GM19397 (cell line): ENCODE results near the gene PDCD1.
"Not testable (repeated sequence)": the region's sequence is repeated elsewhere in the genome, so short reads cannot be mapped to it uniquely, and the experiment has no call there.

Source experiments
- ATAC-seq: cut with Tn5 transposase; IDR thresholded peaks from one replicate; pipeline ENCODE4 v1.9.1; 2021; ENCODE audit warnings: mild to moderate bottlenecking, moderate library complexity; ENCODE audit not compliant: unreplicated experiment

PDCD1 gene

GRCh38 chr2:241835611-241836010, 23.1 kb downstream of the PDCD1 start:
- ATAC-seq = no peak

DNA sequence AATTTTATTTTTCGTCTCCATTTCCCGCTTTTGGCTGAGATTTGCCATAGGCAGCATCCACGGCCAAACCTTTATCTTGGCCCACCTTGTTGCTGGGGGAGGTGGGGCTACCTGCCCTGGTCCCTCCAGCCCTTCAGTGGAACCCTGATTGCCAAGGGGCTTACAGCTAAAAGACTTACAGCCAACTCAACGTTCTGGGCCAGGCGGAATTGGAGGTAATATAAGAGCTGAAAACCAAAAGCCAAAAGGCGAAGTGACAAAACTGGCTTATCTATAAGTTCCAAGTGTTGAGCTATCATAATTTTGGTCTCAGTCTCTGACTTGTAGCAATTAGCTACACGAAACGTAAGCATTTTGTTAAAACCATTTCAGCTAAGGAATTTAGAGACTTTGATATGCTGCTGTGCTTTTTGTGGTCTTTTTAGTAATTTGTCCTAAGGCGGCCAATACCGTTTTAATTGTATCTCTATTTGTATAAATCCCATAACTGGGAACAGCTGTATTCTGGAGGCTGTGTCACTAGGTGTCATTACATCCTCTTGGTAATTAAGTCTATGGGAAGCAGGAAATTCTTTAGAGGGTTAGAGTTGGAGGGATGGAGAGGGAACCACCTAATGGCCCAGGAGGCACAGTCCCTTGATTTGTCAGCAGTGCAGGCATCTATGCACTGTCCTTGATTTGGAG, 24.0 kb downstream of the PDCD1 start:
- no peak for ATAC-seq

DNA sequence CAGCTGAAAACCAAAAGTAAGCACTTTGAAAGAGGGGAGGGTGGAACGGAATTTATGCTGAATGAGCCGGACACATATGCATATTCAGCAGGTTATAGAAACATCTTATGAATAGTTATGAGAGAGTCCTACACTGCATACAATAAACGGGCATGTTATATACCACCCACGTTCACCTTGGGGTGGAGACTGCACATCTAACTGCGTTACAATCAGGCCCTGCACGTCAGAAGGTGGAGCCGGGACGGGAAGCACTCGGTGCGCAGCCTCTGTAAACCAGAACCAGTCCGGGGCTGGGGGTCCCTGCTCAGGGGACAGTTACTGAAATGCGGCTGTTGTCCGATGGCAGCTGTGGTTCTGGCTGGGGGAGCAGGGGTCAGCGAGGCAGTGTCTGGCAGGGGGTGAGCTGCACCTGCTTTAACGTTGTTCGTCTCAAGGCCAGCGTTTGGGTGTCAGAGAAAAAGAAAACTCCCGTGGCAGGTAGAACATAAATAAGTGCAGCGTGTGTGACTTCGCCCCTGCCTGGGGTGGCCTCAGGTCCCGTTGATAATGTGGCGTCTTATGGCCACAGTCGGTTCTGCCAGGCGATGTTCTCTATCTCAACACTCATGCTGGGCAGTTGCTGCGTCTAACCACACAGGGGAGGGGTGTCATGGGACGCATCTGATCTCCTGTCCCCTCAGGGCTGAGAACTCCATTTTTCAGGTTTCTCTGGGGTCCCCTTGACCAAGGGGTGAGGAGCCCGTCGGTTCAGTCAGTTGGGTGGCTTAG, 24.8 kb downstream of the PDCD1 start:
- not testable (repeated sequence) for ATAC-seq

DNA sequence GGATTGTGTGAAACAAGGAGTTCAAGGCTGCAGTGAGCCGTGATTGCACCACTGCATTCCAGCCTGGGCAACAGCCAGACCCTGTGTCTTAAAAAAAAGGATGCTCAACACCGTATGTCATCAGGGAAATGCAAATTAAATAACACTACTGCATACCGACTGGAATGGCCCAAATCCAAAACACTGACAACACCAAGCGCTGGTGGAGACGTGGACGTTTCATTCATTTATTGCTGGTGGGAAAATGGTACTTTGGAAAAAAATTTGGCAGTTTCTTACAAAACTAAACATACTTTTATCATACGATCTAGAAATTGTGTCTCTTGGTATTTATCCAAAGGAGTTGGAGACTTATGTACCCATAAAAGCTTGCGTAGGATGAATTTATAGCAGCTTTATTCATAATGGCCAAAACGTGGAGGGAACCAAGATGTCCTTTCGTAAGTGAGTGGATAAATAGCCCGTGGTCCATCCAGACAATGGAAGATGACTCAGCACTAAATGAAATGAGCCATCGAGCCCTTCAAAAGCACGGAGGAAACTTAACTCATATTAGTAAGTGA, 25.5 kb downstream of the PDCD1 start:
- no peak for ATAC-seq

DNA sequence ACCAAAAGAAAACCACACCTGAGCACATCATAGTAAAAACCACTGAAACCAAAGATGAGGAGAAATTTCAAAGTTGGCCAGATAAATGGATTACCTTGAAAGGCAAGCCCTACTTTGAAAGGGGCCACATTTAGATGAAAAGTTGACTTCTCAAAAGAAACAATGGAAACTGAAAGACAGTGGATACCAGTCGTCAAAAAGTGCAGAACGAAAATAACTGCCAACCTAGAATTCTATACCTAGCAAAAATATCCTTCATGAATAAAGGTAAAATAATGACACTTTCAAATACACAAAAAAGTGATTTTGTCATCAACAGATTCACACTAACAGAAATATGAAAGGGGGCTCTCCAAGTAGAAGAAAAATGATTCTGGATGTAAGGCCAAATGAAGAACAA, 31.3 kb downstream of the PDCD1 start:
- ATAC-seq = no peak

DNA sequence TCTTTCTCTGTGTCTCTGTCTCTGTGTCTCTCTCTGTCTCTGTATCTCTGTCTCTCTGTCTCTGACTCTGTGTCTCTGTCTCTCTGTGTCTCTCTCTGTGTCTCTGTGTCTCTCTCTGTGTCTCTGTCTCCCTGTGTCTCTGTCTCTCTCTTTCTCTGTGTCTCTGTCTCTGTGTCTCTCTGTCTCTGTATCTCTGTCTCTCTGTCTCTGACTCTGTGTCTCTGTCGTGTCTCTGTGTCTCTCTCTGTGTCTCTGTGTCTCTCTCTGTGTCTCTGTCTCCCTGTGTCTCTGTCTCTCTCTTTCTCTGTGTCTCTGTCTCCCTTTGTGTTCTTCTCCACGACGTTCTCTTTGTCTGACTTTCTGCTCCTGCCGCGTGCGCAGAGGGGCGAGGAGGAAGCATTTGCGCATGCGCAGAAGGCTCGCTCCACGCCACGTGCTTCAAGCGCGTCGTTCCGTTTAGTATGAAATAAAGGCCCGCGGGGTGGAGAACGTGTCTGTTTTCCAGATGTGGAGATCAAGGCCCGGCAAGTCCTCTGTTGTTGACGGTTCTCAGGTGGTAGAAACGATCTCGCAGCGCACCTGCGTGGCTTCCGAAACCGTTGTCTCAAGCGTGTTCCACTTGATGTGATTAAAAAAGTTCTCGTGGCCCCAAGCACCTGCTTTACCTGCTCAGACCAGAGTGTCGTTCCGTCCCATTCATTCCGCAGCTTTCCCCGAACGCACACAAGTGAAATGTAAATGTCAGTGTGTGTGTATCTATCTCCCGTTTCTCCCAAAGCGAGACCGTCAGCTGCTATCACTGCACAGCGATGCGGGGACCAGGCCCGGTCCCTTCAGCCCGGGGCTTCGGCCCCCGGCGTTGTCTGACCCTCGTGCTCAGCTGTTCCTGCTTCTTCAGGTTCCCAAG, 34.9 kb downstream of the PDCD1 start:
- ATAC-seq = not testable (repeated sequence)

DNA sequence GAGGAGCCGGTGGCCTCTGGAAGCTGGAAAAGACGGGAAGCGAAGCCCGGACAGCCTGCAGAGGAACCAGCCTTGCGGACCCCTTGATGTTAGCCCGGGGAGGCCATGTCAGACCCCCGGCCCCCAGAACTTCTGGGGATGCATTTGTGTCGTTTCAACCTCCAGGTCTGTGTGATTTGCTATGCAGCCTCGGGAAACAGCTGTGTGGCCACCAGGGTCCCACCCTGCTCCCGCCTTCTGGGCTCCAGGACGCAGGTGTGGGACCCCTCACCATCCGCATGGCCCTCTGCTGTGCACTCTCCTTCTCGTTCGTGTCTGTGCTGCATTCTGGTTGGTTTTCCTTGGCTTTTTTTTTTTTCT, 36.5 kb downstream of the PDCD1 start:
- ATAC-seq = no peak

GRCh38 chr2:241821460-241822263, 37.0 kb downstream of the PDCD1 start:
- ATAC-seq = no peak

GRCh38 chr2:241820625-241821384, 37.9 kb downstream of the PDCD1 start:
- no peak for ATAC-seq

DNA sequence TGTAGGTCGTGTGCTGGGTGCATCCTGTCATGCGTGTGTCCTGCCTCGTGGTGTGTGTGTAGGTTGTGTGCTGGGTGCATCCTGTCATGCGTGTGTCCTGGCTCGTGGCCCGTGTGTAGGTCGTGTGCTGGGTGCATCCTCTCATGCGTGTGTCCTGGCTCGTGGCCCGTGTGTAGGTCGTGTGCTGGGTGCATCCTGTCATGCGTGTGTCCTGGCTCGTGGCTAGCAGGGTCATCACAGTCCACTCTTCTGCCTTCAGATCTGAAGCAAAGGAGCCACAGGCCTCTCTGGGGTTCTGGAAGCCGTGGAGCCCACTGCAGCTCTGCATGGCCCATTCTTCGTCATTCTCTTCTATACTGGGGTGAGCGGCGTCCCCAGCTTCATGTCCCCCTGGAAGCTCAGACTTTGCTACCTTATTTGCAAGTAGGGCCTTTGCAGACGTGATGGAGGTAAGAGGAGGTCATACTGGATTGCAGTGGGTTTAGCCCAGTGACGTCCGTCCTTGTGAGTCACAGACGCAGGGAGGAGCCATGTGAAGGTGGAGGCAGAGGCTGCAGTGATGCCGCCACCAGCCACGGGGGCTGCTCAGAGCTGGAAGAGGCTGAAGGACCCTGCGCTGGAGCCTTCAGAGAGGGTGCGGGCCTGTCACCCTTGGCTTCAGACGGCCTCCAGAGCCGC, 38.6 kb downstream of the PDCD1 start:
- ATAC-seq = not testable (repeated sequence)

DNA sequence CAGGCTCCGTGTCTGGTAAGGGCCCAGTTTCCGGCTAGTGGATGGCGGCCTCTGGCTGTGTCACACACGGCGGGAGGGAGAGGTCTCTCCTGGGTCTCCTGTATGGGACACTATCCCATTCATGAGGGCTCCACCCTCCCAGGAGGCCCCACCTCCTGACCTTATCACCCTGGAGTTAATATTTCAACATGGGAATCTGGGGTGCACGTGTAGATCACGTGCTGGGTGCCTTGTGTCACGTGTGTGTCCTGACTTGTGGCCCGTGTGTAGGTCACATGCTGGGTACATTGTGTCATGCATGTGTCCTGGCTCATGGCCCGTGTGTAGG, 39.8 kb downstream of the PDCD1 start:
- no peak for ATAC-seq

DNA sequence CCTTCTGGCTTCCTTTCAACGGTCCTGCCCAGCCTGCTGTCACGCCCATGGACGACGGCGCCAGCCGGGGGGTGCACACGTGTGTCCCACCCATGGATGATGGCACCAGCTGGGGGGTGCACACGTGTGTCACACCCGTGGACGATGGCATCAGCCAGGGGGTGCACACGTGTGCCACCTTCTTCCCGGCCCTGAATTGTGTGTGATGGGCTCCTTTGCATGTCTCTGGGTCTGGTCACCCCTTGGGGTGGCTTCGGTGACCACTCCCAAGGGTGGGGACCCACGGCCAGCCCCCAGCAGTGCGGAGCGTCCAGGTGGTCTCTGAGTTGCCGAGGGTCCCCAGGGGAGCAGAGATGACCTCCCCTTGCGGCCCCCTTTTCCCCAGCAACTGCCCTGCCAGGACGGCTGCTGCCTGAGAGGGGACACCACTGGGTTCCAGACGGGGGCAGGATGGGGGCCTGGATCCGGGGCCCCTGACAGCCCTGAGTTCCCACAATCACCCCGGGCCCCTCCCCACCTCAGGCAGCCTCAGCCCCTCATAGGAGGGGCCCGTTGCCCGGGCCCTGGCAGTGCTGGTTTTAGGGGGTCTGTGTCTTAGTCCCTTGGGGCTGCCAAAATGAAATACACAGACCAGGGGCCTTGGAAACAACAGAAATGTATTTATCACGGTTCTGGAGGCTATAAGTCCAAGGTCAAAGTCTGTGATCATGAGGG, 40.3 kb downstream of the PDCD1 start:
- no peak for ATAC-seq

DNA sequence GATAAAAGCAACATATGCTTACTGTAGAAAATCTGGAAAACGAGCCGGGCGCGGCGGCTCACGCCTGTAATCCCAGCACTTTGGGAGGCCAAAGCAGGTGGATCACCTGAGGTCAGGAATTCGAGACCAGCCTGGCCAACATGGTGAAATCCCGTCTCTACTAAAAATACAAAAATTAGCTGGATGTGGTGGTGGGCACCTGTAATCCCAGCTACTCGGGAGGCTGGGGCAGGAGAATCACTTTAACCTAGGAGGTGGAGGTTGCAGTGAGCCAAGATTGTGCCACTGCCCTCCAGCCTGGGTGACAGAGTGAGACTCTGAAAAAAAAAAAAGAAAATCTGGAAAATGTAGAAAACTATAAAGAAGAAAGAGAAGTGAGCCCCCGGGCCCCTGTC, 40.9 kb downstream of the PDCD1 start:
- not testable (repeated sequence) for ATAC-seq

- no peak for ATAC-seq
These were observed 41.4 kb downstream of the PDCD1 start for GRCh38 chr2:241817126-241817820.

DNA sequence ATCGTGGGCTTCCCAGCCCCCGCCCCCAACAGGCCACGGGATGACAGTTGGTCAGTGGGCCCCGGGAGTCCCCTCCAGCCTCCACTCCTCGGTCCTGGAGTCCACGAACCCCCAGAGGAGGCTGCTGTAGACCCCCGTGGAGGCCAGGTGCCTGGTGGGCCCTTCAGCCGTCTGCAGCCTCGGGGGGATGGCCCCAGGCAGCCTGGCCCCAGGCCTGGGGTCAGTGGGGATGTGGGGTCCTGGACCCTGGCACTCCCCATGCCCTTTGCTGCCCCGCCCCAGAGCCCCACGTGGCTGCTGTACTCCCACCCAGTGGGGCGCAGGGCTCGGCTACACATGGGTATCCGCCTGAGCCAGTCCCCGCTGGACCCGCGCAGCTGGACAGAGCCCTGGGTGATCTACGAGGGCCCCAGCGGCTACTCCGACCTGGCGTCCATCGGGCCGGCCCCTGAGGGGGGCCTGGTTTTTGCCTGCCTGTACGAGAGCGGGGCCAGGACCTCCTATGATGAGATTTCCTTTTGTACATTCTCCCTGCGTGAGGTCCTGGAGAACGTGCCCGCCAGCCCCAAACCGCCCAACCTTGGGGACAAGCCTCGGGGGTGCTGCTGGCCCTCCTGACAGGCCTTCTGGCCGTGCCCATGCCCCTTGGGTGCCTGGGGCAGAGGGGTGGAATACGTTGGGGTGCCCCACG, 42.1 kb downstream of the PDCD1 start:
- no peak for ATAC-seq

- no peak for ATAC-seq
These were observed 42.9 kb downstream of the PDCD1 start for GRCh38 chr2:241815477-241816430.
